GM23248 (cell line): ENCODE measurements around the gene TMEM203. TPM values are rescaled to one million over a fixed set of nuclear protein-coding genes. Genes with fewer than 3 reads are reported as not detected.
A peak's percentile ranks its signal among the peaks of the same experiment; 100 is the strongest.

Experiments used
- DNase-seq: peaks from one replicate; pipeline ENCODE4 v3.0.0-alpha.2; 2015
- H2AFZ ChIP-seq: fragments of 200-600 bp; sonication (generic); 2 replicates; pipeline ENCODE4 v1.6.1; 2016; ENCODE audit warnings: antibody characterized with exemption
- H3F3A ChIP-seq: fragments of 200-600 bp; sonication (generic); 2 replicates; pipeline ENCODE4 v1.6.1; 2016; ENCODE audit warnings: mild to moderate bottlenecking, antibody characterized with exemption, mixed run types; ENCODE audit not compliant: insufficient read depth
- H3K27ac ChIP-seq: fragments of 200-600 bp; sonication (generic); 2 replicates; pipeline ENCODE4 v1.5.1; 2016; ENCODE audit warnings: mild to moderate bottlenecking
- H3K27me3 ChIP-seq: fragments of 200-600 bp; sonication (generic); replicated peaks from 2 replicates; pipeline ENCODE4 v1.6.1; 2016; ENCODE audit warnings: mild to moderate bottlenecking; ENCODE audit not compliant: insufficient read depth
- H3K36me3 ChIP-seq: fragments of 200-600 bp; sonication (generic); 2 replicates; pipeline ENCODE4 v1.6.1; 2016; ENCODE audit warnings: low read depth, mild to moderate bottlenecking
- H3K4me1 ChIP-seq: fragments of 200-600 bp; sonication (generic); 2 replicates; pipeline ENCODE4 v1.6.1; 2016; ENCODE audit warnings: mild to moderate bottlenecking; ENCODE audit not compliant: insufficient read depth
- H3K4me2 ChIP-seq: fragments of 200-600 bp; sonication (generic); one replicate; pipeline ENCODE4 v1.6.1; 2016; ENCODE audit warnings: mild to moderate bottlenecking; ENCODE audit not compliant: unreplicated experiment
- H3K4me3 ChIP-seq: fragments of 200-600 bp; sonication (generic); 2 replicates; pipeline ENCODE4 v1.5.1; 2016; ENCODE audit warnings: mild to moderate bottlenecking
- H3K79me2 ChIP-seq: fragments of 200-600 bp; sonication (generic); 2 replicates; pipeline ENCODE4 v1.6.1; 2016; ENCODE audit warnings: mild to moderate bottlenecking; ENCODE audit not compliant: insufficient read depth
- H3K9ac ChIP-seq: fragments of 200-600 bp; sonication (generic); 2 replicates; pipeline ENCODE4 v1.6.1; 2016; ENCODE audit warnings: mild to moderate bottlenecking
- H3K9me2 ChIP-seq: fragments of 200-600 bp; sonication (generic); 2 replicates; pipeline ENCODE4 v1.6.1; 2016; ENCODE audit warnings: mixed run types, mild to moderate bottlenecking, moderate library complexity; ENCODE audit not compliant: insufficient read depth
- H3K9me3 ChIP-seq: fragments of 200-600 bp; sonication (generic); one replicate; pipeline ENCODE4 v1.6.1; 2017; ENCODE audit warnings: low read depth
- H4K20me1 ChIP-seq: fragments of 200-600 bp; sonication (generic); 2 replicates; pipeline ENCODE4 v1.6.0; 2016; ENCODE audit not compliant: insufficient read depth
- EZH2 ChIP-seq: fragments of 200-600 bp; sonication (generic); IDR thresholded peaks from 2 replicates; pipeline ENCODE4 v1.6.1; 2018; ENCODE audit warnings: antibody characterized with exemption, mild to moderate bottlenecking; ENCODE audit not compliant: insufficient read depth, poor library complexity, severe bottlenecking
- EZH2phosphoT487 ChIP-seq: fragments of 200-600 bp; sonication (generic); IDR thresholded peaks from 2 replicates; pipeline ENCODE4 v1.6.1; 2018; ENCODE audit warnings: antibody characterized with exemption, moderate library complexity, mild to moderate bottlenecking, low read depth; ENCODE audit not compliant: insufficient read depth
- WGBS, 2 experiments: methylation state at CpG; one replicate each; pipeline ENCODE4 v1.1.6; 2015 to 2017; ENCODE audit warnings: low lambda C conversion rate in 2 of 2, low coverage in 1 of 2; ENCODE audit errors: missing lambda C conversion rate in 2 of 2; 5-methylcytosine and 5-hydroxymethylcytosine counted together
- in situ Hi-C: fragments of 300-500 bp; cut with MboI; formaldehyde crosslinking; loops from 2 replicates; pipeline ENCODE4 v1.15.0; 2020
- microRNA-seq: library from miRNA; unstranded; fragments of <30 nt; microRNA quantifications from one replicate; pipeline ENCODE4, GENCODE V29; 2016; ENCODE audit warnings: borderline number of aligned reads
- polyA plus RNA-seq: library from polyadenylated mRNA; unstranded; fragments of >200 nt; fragmentation: Nextera tagmentation; extraction: Ambion mirVana; gene quantifications from 2 replicates; pipeline ENCODE4 v1.2.1, GENCODE V29; 2016
- small RNA-seq: library from RNA; depleted of rRNA; stranded (forward); fragments of <200 nt; gene quantifications from one replicate; pipeline ENCODE3, GENCODE V24; 2014; ENCODE audit warnings: low read depth, low replicate concordance
- total RNA-seq: library from RNA; depleted of rRNA; stranded (reverse); fragments of >200 nt; shearing (Covaris generic); gene quantifications from 2 replicates; pipeline ENCODE4 v1.2.3, GENCODE V29; 2014; rRNA removed

TMEM203 gene
- total and polyA plus RNA-seq, 2 experiments from 2014 or later, result 46.9 to 52.9 TPM

DNA sequence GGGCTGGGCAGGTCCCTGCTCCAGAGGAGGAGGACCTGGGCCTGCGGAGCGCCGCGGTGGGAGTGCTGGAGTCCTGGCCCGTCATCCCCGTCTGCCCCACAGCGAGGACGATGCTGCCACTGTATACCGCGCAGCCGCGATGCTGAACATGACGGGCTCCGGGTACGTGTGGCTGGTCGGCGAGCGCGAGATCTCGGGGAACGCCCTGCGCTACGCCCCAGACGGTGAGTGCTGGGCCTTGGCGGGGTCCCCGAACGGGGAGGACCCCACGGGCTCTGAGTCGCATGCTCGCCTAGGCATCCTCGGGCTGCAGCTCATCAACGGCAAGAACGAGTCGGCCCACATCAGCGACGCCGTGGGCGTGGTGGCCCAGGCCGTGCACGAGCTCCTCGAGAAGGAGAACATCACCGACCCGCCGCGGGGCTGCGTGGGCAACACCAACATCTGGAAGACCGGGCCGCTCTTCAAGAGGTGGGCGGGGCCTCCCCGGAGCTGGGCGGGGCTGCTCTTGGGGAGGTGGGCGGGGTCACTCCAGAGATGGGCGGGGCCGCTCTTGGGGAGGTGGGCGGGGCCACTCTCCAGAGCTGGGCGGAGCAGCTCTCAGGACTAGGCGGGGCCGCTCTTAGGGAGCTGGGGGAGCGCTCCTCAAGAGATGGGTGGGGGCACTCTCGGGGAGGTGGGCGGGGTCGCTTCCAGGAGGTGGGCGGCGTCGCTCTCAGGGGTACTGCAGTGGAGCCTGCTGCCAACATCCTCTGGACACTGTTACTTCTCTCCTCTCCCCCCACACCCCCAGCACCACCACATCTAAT, 48.7 kb downstream of the TMEM203 start:
- no peak for TF ChIP-seq EZH2
- TF ChIP-seq EZH2phosphoT487, result no peak
- Histone ChIP-seq H2AFZ (peak overlapping the region; percentile 68), H3F3A (no peaks in the 10 kb centered on the region), H4K20me1 (no peaks in the 10 kb centered on the region), H3K9me3 (no peaks in the 10 kb centered on the region), H3K4me3 (peak overlapping the region; percentile 51), H3K27ac (no peak overlapping the region), H3K36me3 (no peaks in the 10 kb centered on the region), H3K79me2 (no peaks in the 10 kb centered on the region), H3K4me1 (no peaks in the 10 kb centered on the region), H3K27me3 (peaks cover 19% of the 10 kb centered on the region), H3K9ac (peak overlapping the region; percentile 47; the same call in 1 of the 2 replicates), H3K4me2 (peak overlapping the region; percentile 74), H3K9me2 (no peaks in the 10 kb centered on the region)
- DNase-seq, result peak; percentile 85
- in situ Hi-C loops, result no loop called here
- WGBS, 2 experiments, result 3 to 4% methylated on average over 51 to 65 of the region's 65 CpGs

Small RNA genes lying within 50 kb of the gene (microRNA-seq; reads per million reads assigned to microRNA genes)
- gene MIR3621, result not detected

Small RNA genes lying within 50 kb of the gene (small RNA-seq; reads per million reads assigned to genes)
- gene MIR3621, result not detected

Other genes with a start within 250 kb of the TMEM203 start
Only the 30 nearest of the 31 such genes appear.
- gene PTGDS, start 228.1 kb downstream of the TMEM203 start, total RNA-seq, result not detected in 2 replicates
- 0.24 and 0.25 TPM in 2 replicates for gene PTGDS, start 228.1 kb downstream of the TMEM203 start, polyA plus RNA-seq
- gene LCNL1, start 222.7 kb downstream of the TMEM203 start, total RNA-seq, result not detected in 2 replicates
- not detected in 2 replicates for gene LCNL1, start 222.7 kb downstream of the TMEM203 start, polyA plus RNA-seq
- gene PAXX, start 213.2 kb downstream of the TMEM203 start, total RNA-seq, result 38.7 and 52.2 TPM in 2 replicates
- gene PAXX, start 213.2 kb downstream of the TMEM203 start, polyA plus RNA-seq, result 49.3 and 54.5 TPM in 2 replicates
- gene CLIC3, start 209.1 kb downstream of the TMEM203 start, total RNA-seq, result 33.3 and 37.7 TPM in 2 replicates
- gene CLIC3, start 209.1 kb downstream of the TMEM203 start, polyA plus RNA-seq, result 98.9 and 107 TPM in 2 replicates
- 33.2 and 49.4 TPM in 2 replicates for gene ABCA2, start 177.4 kb downstream of the TMEM203 start, total RNA-seq
- 20.5 and 21.1 TPM in 2 replicates for gene ABCA2, start 177.4 kb downstream of the TMEM203 start, polyA plus RNA-seq
- not detected in 2 replicates for gene FUT7, start 173.6 kb downstream of the TMEM203 start, total RNA-seq
- not detected in 2 replicates for gene FUT7, start 173.6 kb downstream of the TMEM203 start, polyA plus RNA-seq
- gene NPDC1, start 159.5 kb downstream of the TMEM203 start, total RNA-seq, result 41.9 and 43.1 TPM in 2 replicates
- gene NPDC1, start 159.5 kb downstream of the TMEM203 start, polyA plus RNA-seq, result 121 and 122 TPM in 2 replicates
- not detected in 2 replicates for gene ENTPD2, start 151.6 kb downstream of the TMEM203 start, total RNA-seq
- gene ENTPD2, start 151.6 kb downstream of the TMEM203 start, polyA plus RNA-seq, result not detected in 2 replicates
- 5.4 TPM in 2 replicates for gene SAPCD2, start 135.1 kb downstream of the TMEM203 start, total RNA-seq
- 0.86 and 0.88 TPM in 2 replicates for gene SAPCD2, start 135.1 kb downstream of the TMEM203 start, polyA plus RNA-seq
- 5.2 and 5.7 TPM in 2 replicates for gene UAP1L1, start 128.1 kb downstream of the TMEM203 start, total RNA-seq
- 4.3 and 4.5 TPM in 2 replicates for gene UAP1L1, start 128.1 kb downstream of the TMEM203 start, polyA plus RNA-seq
- gene MAN1B1, start 118.7 kb downstream of the TMEM203 start, total RNA-seq, result 131 and 136 TPM in 2 replicates
- 101 and 104 TPM in 2 replicates for gene MAN1B1, start 118.7 kb downstream of the TMEM203 start, polyA plus RNA-seq
- gene DPP7, start 90.9 kb downstream of the TMEM203 start, total RNA-seq, result 134 and 142 TPM in 2 replicates
- gene DPP7, start 90.9 kb downstream of the TMEM203 start, polyA plus RNA-seq, result 145 and 148 TPM in 2 replicates
- 0.76 TPM in 1 of 2 replicates, not detected in the other for gene GRIN1, start 66.5 kb downstream of the TMEM203 start, total RNA-seq
- 0.15 TPM in 1 of 2 replicates, not detected in the other for gene GRIN1, start 66.5 kb downstream of the TMEM203 start, polyA plus RNA-seq
- gene LRRC26, start 35.6 kb downstream of the TMEM203 start, total RNA-seq, result not detected in 2 replicates
- gene LRRC26, start 35.6 kb downstream of the TMEM203 start, polyA plus RNA-seq, result not detected in 2 replicates
- not detected in 2 replicates for gene TMEM210, start 33.6 kb downstream of the TMEM203 start, total RNA-seq
- not detected in 2 replicates for gene TMEM210, start 33.6 kb downstream of the TMEM203 start, polyA plus RNA-seq
- 24.0 and 28.8 TPM in 2 replicates for gene ANAPC2, start 17.1 kb downstream of the TMEM203 start, total RNA-seq
- 12.0 and 13.6 TPM in 2 replicates for gene ANAPC2, start 17.1 kb downstream of the TMEM203 start, polyA plus RNA-seq
- 73.1 and 105 TPM in 2 replicates for gene SSNA1, start 17.0 kb downstream of the TMEM203 start, total RNA-seq
- 93.1 and 100 TPM in 2 replicates for gene SSNA1, start 17.0 kb downstream of the TMEM203 start, polyA plus RNA-seq
- 7.8 and 14.3 TPM in 2 replicates for gene TPRN, start 4.9 kb downstream of the TMEM203 start, total RNA-seq
- gene TPRN, start 4.9 kb downstream of the TMEM203 start, polyA plus RNA-seq, result 1.7 and 2.2 TPM in 2 replicates
- gene NDOR1, start 52 bp upstream of the TMEM203 start, total RNA-seq, result 12.1 and 12.4 TPM in 2 replicates
- gene NDOR1, start 52 bp upstream of the TMEM203 start, polyA plus RNA-seq, result 7.7 and 8.5 TPM in 2 replicates
- 0.65 TPM in 1 of 2 replicates, not detected in the other for gene RNF208, start 16.6 kb upstream of the TMEM203 start, total RNA-seq
- gene RNF208, start 16.6 kb upstream of the TMEM203 start, polyA plus RNA-seq, result 0.29 and 0.34 TPM in 2 replicates
- 0.43 TPM in 1 of 2 replicates, not detected in the other for gene CYSRT1, start 19.5 kb upstream of the TMEM203 start, total RNA-seq
- 0.24 and 0.75 TPM in 2 replicates for gene CYSRT1, start 19.5 kb upstream of the TMEM203 start, polyA plus RNA-seq
- not detected in 2 replicates for gene RNF224, start 21.9 kb upstream of the TMEM203 start, total RNA-seq
- gene RNF224, start 21.9 kb upstream of the TMEM203 start, polyA plus RNA-seq, result not detected in 2 replicates
- gene SLC34A3, start 25.3 kb upstream of the TMEM203 start, total RNA-seq, result not detected in 2 replicates
- gene SLC34A3, start 25.3 kb upstream of the TMEM203 start, polyA plus RNA-seq, result not detected in 2 replicates
- 148 and 159 TPM in 2 replicates for gene TUBB4B, start 35.6 kb upstream of the TMEM203 start, total RNA-seq
- 373 and 391 TPM in 2 replicates for gene TUBB4B, start 35.6 kb upstream of the TMEM203 start, polyA plus RNA-seq
- not detected in 2 replicates for gene STPG3, start 45.6 kb upstream of the TMEM203 start, total RNA-seq
- not detected in 2 replicates for gene STPG3, start 45.6 kb upstream of the TMEM203 start, polyA plus RNA-seq
- gene NELFB, start 49.7 kb upstream of the TMEM203 start, total RNA-seq, result 65.0 and 69.6 TPM in 2 replicates
- gene NELFB, start 49.7 kb upstream of the TMEM203 start, polyA plus RNA-seq, result 34.4 and 38.5 TPM in 2 replicates
- gene TOR4A, start 72.1 kb upstream of the TMEM203 start, total RNA-seq, result 25.8 and 29.6 TPM in 2 replicates
- gene TOR4A, start 72.1 kb upstream of the TMEM203 start, polyA plus RNA-seq, result 4.1 and 5.0 TPM in 2 replicates
- 0.32 TPM in 1 of 2 replicates, not detected in the other for gene NRARP, start 96.6 kb upstream of the TMEM203 start, total RNA-seq
- not detected in 2 replicates for gene NRARP, start 96.6 kb upstream of the TMEM203 start, polyA plus RNA-seq
- gene EXD3, start 217.5 kb upstream of the TMEM203 start, total RNA-seq, result 11.6 and 17.1 TPM in 2 replicates
- 8.7 and 10.1 TPM in 2 replicates for gene EXD3, start 217.5 kb upstream of the TMEM203 start, polyA plus RNA-seq
- 0.32 TPM in 1 of 2 replicates, not detected in the other for gene NOXA1, start 217.7 kb upstream of the TMEM203 start, total RNA-seq
- 0.15 and 0.39 TPM in 2 replicates for gene NOXA1, start 217.7 kb upstream of the TMEM203 start, polyA plus RNA-seq